ENCODE data around the gene GZMH.

- TF ChIP-seq POLR2A (IDR thresholded peaks at IDR 0.05) (no peak), CTCF (IDR thresholded peaks at IDR 0.05 in 4 of 5, conservative IDR thresholded peaks at IDR 0.05 in 1 of 5) (no peak)
These were observed 46.0 kb downstream of the GZMH start for GRCh38 chr14:24563505-24563904.

All from gastrocnemius medialis (tissue), 4 donors.